GM18502 (cell line): ENCODE results near the gene MACF1.

Experiments used
- ATAC-seq: cut with Tn5 transposase; IDR thresholded peaks from one replicate; pipeline ENCODE4 v1.9.1; 2021; ENCODE audit warnings: mild to moderate bottlenecking; ENCODE audit not compliant: unreplicated experiment, poor library complexity

MACF1 gene

GRCh38 chr1:39293375-39294070 lies 89.0 kb downstream of the MACF1 start:
- no peak for ATAC-seq

DNA sequence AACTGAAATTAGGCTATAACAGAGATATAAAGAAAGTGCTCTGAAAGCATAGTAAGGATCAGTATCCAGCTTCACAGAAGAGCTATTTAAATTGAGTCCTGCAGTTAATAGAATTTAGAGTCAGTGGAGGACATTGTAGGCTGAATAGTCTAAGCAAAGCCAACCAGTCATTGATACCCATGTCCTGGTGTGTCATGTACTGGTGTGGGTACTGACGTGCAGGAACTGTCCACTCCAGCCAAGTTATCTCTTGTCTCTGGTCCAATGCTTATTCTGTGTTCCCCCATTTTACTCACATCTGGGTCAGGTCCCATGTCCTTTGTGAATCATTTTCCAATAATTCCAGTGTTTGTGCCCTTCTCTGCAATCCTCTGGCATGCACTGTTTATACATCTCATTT lies 90.0 kb downstream of the MACF1 start:
- ATAC-seq, result no peak

GRCh38 chr1:39295901-39296300 lies 91.4 kb downstream of the MACF1 start:
- ATAC-seq, result no peak

DNA sequence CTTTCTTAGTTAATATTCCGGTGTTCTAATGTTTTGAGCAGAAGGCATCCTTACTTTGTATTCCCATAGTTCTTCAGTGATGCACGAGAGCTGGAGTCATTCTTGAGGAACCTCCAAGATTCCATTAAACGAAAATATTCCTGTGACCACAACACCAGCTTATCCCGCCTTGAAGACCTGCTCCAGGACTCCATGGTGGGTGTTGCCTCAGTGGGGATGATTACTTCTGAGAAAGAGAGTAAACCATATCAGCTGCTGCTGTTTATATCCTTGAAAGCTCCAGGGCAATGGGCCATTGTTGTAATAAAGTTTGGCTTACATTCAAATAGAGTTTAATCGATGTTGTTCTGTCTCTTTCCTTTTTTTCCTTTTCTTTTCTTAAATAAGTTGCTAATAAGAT lies 93.1 kb downstream of the MACF1 start:
- no peak for ATAC-seq

DNA sequence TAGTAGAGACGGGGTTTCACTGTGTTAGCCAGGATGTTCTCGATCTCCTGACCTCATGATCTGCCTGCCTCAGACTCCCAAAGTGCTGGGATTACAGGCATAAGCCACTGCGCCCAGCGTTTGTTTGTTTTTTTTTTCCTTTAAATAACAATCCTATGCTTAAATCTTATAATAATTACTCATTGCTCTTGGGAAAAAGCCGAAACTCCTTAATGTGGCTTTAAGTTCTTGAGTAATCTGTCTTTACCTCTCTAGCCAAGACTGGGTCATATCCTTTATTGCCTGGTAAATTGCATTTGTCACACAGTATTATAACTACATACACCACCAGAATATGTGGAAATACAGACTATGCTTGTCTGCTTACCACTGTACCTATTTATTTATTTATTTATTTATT lies 97.1 kb downstream of the MACF1 start:
- no peak for ATAC-seq

GRCh38 chr1:39305555-39305954 lies 101.1 kb downstream of the MACF1 start:
- no peak for ATAC-seq

DNA sequence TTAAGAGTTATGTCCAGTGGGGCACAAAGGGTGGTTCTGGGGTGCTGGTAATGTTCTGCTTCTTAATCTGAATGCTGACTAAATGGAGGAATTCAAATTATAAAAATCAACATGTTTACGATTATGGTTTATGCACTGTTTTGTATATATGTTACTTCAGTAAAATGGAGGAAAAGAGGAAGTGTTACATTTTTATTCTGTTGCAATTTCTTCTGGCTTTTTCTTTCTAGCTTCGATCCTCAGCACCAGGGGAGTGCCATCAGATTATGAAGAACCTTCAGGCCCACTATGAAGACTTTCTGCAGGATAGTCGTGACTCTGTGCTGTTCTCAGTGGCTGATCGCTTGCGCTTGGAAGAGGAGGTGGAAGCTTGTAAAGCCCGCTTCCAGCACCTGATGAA lies 105.5 kb downstream of the MACF1 start:
- ATAC-seq, result no peak

GRCh38 chr1:39310691-39311090 lies 106.2 kb downstream of the MACF1 start:
- ATAC-seq, result no peak

- ATAC-seq, result no peak
Measured at GRCh38 chr1:39317111-39317510, 112.6 kb downstream of the MACF1 start.

DNA sequence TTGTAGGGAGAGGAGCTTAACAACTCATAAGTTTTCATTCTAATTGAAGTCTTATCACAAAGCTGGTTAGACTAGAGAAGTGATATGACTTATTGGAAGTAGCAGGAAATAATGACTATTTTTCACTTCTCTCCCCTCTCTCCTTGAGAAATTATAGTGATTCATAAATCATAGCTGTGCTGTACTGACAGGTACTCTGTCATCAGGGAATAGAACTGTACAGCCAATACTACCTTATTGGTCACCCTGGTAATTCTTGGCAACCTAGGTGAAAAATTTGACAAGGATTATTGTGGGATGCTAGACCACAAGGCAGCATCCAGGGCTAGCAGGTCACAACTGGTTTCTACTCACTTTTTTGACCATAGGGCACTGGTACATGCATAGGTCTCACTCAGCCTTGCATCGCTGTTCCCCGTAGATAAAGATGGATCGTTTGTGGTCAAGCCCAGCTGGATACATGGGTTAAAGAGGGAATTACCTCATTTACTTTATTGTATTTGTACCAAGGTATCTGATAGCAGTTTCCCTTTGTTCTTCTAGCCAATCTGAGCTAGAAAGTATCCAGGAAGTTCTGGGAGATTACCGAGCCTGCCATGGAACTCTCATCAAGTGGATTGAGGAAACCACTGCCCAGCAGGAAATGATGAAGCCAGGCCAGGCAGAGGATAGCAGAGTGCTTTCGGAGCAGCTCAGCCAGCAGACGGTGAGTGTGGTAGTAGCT lies 113.6 kb downstream of the MACF1 start:
- ATAC-seq, result no peak

DNA sequence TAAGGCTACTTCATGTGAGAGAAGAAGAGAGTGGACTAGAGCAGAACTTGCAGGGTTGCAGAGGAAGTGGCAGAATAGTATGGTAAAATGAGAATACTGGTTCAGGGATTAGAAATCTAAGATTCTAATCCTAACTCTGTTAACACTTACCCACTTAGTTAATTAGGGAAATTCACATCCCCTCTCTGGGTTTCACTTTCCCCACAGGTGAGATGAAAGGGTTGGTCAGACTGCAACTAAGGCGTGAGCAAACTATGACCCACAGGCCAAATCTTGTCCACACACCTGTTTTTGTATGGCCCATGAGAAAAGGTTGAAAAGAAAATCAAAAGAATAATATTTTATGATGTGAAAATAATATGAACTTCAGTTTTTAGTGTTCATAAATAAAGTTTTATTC lies 117.5 kb downstream of the MACF1 start:
- ATAC-seq, result no peak

- ATAC-seq, result no peak
Measured at GRCh38 chr1:39322431-39322830, 117.9 kb downstream of the MACF1 start.

DNA sequence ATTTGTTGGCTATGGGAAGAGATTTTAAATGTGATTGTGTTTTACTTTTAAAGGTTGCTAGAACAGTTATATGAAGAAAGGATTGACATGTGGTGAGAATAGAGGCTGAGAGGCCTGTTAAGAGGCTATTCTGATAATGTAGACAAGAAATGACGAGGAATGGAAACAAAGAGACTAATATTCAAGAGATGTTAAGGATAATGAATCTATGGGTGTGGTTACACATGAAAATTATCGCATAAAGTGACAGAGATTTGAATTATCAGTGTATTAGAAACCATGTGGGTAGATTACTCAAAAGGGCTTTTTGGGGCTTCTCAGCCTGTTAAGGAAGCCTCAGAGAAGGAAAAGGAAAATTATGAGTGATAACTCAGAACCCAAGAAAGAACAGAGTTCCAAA lies 120.4 kb downstream of the MACF1 start:
- ATAC-seq, result no peak

GRCh38 chr1:39326836-39327235 lies 122.3 kb downstream of the MACF1 start:
- no peak for ATAC-seq

GRCh38 chr1:39328095-39328494 lies 123.6 kb downstream of the MACF1 start:
- no peak for ATAC-seq

DNA sequence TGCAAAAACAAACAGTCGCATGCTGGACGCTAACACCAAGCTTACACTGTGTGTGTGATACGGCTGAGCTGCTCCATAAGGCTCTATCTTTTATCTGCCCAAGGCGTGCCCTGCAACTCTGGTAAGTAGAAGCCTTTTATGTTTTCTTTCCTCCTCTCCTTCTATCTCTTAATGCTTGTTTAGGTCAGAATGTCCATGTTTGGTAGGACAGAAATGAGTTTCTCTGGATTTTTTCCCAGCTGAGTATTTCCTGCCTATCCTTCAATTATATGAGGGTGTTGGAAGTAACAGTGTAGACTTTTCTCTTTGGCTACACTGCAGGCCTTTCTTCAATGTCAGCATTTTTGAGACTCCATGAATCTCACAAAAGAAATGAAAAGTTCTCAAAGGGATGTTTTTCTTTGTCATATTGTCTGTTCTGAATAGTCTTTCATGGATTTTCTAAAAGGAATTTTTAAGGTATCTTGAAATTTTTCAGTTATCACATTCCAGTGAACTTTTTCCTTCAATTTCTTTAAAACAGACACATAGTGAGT lies 124.2 kb downstream of the MACF1 start:
- no peak for ATAC-seq

- ATAC-seq, result no peak
Measured at GRCh38 chr1:39331647-39332046, 127.2 kb downstream of the MACF1 start.

GRCh38 chr1:39332291-39332690 lies 127.8 kb downstream of the MACF1 start:
- ATAC-seq, result no peak

GRCh38 chr1:39332828-39333227 lies 128.3 kb downstream of the MACF1 start:
- no peak for ATAC-seq

GRCh38 chr1:39333296-39333695 lies 128.8 kb downstream of the MACF1 start:
- no peak for ATAC-seq

GRCh38 chr1:39335216-39335615 lies 130.7 kb downstream of the MACF1 start:
- no peak for ATAC-seq

DNA sequence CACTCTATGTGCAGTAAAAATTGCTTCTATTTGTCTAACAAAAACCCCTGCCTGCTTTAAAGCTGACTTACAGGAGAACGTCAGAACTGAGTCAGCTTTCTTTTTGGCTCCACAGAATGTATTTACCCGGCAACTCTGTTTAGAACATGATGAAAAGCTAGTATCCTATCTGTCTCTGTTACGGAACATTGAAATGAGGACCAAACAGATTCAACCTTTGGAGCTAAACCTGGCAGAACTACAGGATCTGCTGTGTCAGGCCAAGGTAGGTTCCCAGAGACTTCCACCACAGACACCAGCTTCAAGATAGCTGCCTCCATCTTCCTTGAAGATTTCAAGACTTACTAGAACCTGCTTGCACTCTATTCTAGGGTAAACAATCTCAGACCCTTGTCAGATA lies 132.6 kb downstream of the MACF1 start:
- no peak for ATAC-seq
